Iris pigment epithelial cell (primary cell): ENCODE data around the gene CHRM4.
A peak's percentile ranks its signal among the peaks of the same experiment; 100 is the strongest.

Source experiments
- DNase-seq: peaks from one replicate; pipeline ENCODE4 v3.0.0-alpha.2; 2011; ENCODE audit warnings: low read depth

Gene CHRM4

DNA sequence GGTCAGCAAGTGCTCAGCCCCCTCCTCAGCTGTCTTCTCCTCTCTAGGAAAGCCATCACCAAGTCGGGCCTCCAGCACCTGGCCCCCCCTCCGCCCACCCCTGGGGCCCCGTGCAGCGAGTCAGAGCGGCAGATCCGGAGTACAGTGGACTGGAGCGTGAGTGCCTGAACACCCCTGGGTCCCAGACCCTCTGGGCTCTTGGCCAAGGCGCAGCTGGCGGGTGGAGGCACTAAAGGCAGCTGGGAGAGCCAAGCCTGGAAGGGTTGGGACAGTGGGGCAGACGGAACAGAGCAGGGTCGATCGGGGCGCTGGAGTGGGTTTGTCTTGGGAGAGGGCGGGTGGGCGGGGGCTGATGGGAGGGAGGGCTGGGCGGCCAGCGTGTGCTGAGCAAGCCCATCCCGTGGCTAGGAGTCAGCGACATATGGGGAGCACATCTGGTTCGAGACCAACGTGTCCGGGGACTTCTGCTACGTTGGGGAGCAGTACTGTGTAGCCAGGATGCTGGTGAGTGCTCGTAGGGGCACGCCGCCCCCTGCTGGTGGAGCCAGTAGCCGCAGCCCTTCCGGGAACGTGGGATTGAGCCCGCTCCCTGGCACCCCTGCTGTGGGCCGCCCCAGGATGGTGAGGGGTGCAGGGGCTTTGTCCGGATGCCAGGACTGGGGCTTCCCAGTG lies 24.2 kb downstream of the CHRM4 start:
- no peak for DNase-seq

DNA sequence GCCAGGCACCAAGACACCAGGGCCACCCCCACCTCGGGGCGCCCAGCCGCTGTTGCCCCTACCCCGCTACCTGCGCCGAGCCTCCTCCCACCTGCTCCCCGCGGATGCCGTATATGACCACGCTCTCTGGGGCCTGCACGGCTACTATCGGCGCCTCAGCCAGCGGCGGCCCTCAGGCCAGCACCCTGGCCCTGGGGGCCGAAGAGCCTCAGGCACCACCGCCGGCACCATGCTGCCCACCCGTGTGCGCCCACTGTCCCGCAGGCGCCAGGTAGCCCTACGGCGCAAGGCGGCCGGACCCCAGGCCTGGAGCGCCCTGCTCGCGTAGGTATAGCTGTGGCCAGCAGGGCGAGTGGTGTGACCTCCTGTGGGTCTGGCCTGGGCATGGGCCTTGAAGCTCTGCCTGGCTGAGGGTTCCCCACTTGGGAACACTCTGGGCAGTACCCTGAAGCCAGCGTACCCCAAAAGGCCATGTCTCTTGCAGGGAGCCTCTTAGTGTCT lies 24.9 kb downstream of the CHRM4 start:
- no peak for DNase-seq

DNA sequence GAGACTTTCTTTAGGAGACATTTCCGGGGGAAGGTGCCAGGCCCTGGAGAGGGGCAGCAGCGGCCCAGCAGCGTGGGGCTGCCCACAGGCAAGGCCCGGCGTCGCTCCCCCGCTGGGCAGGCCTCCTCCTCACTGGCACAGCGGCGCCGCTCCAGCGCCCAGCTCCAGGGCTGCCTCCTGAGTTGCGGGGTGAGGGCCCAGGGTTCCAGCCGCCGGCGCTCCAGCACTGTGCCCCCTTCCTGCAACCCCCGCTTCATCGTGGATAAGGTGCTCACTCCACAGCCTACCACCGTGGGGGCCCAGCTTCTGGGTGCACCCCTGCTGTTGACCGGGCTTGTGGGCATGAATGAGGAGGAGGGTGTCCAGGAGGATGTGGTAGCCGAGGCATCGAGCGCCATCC lies 25.3 kb downstream of the CHRM4 start:
- no peak for DNase-seq

DNA sequence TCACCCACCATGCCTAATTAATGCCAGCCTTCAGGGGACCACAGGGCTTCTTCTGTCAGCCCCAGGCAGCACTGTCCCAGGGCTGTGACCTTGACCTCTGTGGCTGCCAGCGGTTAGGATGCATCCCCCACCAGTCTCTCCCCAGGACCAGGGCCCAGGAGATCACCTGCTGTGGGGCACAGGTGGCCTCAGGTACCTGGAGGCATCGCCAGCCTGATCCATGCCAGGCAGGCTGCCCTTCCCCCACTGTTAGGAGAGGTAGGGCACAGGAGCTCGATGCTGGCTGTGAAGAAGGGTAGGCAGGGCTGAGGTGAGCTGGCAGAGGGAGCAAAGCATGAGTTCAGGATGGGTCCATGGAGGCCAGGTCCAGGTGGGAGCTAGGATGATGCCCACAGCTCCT lies 26.8 kb downstream of the CHRM4 start:
- no peak for DNase-seq

DNA sequence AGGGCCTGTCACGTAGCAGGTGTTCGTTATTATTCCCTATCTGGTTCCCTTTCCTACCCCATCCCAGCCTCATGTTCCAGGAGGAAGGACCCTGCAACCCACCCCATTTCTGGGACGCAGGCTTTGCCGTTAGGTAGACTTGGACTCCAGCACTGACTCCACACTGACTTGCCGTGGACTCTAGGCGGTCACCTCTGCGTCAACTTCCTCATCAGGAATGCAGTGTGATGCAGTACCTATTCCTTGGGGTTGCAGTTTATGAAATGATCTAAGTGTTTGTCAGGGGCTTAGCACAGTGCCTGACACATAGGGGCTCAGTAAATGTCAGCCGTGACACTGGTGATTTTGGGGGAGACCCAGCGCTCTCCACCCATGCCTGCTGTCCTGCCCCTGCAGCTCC lies 27.5 kb downstream of the CHRM4 start:
- no peak for DNase-seq

DNA sequence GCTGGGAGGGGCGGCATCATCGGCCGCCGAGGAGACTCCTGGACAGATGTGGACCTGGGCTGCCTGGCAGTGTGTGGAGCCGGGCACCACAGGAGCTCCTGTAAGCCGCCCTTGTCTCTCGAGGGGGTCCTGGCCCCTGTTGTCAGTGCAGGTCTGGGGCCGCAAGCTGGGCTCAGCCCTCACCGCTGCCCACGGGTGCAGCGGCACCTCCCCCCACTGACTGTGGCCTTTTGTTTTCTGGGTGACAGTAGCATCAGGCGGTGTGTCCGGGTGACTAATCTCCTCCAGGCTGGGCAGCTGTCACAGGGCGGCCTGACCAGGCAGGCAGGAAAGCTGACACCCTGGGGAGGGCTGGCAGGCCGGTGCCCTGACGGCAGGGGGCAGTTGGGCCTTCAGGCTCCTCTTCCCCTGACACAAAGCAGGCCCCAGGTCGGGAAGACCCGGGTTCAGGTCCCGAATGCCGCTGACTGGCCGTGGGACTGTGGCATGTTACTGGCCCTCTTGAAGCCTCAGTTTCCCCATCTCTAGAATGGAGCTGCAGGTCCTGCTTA lies 28.0 kb downstream of the CHRM4 start:
- DNase-seq: no peak

DNA sequence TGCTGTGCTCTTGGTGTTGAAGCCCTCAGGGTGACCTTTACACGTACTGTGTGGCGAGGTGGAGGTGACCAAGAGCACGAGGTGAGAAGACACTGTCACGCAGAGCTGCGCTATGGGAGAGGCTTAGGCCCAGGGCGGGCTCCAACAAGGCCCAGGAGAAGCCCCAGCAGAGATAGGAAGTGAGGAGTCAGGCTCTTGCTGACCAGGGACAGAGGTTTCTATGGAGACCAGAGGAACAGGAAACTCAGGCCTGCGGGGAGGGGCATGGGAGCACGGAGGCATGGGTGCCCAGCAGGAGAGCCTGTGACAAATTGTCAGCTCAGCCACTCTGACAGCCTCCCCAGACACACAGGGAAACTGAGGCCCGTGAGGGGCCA lies 28.6 kb downstream of the CHRM4 start:
- DNase-seq: peak; percentile 80

DNA sequence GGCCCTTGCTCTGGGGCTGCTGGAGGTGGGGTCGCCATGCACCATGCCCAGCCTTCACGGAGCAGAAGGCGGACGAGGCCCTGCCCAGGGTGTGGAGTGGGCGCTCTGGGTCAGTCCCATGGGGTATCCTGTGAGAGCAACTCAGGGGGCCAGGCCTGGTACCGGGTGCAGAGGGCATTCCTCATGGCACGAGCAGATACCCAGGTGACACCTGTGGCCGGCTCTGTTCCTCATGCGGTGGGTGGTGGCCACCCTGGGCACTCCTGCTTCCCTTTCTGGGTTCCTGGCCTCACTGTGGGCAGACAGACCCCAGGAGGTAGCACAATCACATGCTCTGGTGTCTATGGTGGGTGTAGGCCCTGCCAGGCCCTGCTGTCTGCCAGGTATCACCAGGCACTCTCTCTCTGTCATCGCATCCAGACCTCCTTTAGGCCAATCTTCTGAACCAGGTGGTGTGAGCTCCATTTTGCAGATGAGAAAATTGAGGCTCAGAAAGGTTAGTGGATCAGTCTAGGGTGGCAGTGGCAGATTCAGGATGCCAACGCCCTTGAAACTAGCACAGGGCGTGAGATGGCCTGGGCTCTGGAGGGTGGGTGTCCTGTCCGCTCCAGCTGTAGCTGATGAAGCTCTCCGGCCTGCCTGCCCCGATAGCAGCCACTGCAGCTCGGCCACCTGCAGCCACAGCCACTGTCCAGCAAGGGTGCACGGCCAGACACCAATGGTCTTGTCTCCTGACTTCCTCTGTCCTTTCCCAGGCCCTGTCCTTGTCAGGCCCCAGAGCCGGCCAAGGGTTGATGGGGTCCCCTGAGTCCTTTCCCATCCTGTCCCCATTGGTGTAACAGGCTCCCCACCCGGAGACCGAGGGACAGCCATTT lies 29.2 kb downstream of the CHRM4 start:
- DNase-seq: no peak

DNA sequence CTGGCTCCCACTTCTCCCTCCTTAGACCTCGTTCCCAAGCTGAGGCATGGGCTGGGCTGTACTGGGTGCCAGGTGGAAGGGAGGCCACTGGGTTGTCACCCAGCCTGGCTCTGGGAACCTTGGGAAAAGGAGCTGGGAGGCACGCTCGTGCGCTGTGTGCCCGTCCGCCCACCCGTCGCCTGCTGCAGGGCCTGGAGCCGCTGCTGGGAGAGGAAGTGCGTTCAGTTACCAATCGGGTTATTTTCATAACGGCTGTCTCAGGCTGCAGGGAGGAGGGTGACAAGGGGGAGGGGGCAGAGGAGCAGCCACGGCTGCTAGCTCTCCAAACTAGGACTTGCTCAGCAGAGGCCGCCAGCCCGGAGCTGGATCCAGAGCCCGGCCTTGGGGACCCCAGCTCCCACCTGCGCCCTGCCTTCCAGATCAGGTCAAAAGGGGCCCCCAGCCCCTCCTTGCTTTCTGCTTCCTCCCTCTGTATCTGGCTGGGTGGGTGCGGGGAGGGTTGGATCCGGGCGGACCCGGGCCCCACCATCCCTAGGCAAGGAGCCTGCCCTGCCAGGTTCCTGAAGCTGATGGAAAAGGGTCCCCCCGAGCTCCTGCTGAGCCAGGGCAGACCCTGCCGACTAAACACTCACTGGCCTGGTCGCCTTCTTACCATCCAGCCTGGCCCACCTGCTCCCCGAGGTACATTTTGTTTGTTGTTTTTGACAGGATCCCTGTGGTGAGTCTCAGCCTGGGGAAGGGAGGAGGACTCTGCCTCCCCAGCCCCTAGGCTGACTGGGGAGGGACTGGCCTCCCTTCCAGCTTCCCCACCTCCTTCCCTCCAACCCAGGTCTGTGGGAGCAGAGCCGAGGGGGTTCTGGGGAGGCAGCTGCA lies 30.1 kb downstream of the CHRM4 start:
- peak; percentile 55 for DNase-seq

DNA sequence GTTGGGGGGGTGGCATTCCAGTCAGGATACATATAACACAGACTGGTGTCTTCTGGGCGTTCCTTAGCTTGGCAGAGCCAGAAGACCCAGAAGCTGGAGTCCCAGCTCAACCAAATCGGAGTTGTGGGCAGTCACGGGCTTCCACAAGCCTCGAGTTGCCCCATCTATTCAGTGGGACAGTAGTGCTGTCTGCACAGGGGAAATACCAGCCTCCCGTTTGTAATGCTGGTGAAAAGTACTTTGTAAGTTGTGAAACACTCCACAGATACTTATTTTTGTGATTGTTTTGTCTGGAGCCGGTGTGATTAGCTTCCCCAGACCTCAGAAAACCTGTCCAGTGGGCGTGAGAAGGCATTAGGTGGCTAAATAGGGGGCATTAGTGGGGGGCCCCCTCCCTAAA lies 30.7 kb downstream of the CHRM4 start:
- no peak for DNase-seq

DNA sequence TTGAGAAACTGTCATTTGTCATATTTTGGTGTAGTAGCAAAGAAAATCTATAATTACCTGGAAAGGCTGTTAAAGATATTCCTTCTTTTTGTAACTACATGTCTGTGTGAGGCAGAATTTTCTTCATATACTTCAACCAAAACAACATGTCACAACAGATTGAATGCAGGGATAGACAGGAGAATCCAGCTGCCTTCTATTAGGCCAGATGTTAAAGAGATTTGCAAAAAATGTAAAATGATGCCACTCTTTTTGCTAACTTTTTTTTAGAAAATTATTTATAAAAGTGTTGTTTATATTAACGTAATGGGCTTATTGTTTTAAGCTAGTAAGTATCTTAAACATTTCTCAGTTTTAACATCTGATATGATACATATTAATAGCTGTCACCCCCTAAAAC lies 31.6 kb downstream of the CHRM4 start:
- no peak for DNase-seq

DNA sequence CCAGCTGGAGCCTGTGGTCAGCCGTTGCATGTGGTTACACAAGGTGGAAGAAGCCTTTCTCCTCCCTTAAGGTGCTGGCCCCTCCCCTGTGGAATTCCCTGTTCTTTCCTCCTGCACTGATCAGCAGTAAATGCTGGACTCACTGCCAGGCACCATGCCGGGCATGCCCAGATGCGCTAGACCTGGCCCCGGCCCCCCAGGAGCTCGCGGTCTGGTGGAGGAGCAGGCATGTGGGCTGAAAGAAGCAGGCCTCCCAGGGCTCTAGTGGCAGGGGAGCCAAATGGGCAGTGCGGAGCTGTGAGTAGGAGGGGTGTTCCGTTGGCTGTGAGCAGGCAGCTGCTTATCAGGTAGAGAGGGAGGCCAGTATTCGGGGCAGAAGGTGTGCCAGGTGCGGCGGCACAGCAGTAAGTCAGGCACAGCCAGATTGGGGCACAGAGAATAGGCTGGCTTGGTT lies 34.1 kb downstream of the CHRM4 start:
- DNase-seq: no peak

DNA sequence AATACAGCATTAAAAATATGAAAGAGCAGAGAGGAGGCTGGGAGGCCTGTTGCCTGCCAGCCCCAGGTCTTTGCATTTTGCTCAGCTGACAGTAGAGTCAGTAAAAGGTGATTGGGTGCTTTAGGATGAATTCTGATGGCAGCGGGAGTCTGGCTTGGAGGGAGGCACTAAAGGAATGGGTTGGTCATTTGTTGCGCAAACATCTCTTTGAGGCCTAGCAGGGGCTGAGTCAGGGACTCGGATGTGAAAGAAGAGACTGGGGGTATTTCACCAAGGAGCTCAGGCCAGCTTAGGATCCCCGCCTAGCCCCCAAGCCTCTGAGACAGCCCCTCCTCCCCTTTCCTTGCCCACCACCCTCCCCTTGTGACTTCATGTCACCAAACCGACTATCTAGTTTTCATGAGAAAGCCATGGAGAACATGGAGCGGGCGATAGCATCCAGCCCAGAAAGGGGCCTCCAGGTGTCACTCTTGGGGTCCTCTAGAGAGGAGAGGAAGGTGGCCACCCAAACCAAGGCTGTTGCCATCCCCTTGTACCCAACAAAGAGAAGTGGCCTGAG lies 34.6 kb downstream of the CHRM4 start:
- peak; percentile 91 for DNase-seq

DNA sequence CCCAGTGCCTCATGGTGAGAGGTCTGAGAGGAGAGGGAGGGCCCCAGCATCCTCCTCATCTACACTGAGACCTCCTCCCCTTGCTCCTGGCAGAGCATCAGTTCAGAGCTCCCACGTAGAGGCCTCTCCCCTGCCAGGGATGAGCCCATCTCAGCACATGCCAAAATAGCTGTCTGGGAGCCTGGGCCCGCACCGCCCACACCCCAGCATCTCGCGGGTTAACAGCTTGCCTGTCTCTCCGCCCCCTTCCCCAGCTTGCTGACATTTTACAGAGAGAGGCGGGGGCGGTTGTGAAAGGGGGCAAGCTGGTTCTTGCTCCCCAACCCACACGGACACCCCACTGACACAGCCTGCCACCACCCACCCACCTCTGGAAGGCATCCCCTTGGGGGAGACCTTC lies 37.9 kb downstream of the CHRM4 start:
- no peak for DNase-seq

DNA sequence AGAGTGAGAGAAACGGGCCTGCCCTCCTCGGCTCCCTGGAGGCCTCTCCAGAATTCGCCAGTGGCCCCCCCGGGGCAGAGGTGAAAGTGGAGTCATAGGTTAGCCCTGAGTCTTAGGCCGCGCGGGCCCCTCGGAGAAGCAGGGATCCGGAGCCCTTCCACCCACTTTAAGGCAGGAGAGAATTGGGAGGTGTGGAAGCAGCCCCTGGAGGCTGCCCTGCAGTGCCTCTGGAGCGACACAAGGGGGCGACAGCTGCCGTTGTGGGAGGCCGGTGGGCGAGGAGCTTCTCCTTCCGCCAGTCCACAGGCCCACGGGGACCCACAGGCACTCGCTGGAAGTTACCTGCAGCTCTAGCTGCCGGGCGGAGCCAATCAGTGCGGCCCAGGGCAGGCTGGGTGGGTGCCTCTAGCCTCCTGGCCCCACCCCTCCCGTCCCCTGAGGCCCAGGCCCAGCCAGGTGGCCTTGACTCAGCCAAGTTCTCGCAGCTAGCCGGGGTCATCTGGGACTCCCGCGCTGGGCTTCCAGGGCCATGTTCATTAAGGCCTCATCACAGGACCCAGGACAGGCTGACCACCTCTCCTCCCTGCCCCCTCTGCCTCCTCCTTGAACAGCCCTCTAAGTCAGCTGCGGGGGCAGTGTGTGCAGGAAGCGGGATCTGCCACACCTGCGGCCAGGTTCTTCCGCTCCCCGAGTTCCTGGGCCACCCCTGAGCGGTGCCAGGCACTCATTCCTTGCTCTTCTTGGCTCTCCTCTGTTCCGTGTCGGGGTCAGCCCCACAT lies 39.3 kb downstream of the CHRM4 start:
- no peak for DNase-seq

DNA sequence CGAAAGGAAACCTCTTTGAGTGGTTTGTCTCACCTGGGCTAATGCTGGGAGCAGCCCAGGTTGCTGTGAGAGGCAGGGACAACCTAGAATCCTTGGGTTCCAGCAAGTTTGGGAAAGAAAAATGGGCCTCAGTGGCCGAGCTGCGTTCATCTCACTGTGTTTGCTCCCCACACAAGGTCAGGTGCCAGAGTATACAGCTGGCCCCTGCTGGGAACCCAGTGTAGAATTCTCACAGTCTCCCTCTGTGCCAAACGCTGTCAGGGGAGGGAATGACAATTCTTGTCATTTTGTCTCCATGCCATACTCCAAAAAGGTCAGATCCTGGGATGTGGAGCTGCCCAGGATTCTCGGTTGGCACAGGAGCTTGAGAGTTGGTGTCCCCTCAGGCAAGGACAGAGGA lies 40.0 kb downstream of the CHRM4 start:
- no peak for DNase-seq

DNA sequence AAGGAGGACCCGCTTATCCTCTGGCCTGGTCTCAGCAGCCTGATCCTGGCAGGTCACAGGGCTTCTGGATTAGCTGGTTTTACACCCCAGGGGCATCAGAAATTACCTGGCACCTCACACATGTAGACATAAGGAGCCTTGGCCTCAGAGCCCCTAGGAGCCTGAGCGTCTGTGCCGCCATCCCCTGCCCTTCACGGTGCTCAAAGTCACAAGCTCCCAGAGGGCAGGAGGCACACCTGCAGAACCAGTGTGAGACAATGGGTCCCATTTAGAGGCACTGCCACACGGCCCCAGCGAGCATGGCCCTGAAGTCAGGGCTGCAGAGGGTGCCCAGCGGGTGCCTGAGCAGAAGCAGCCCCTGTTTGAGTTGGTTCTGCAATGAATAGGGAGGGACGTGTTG lies 40.4 kb downstream of the CHRM4 start:
- DNase-seq: no peak

DNA sequence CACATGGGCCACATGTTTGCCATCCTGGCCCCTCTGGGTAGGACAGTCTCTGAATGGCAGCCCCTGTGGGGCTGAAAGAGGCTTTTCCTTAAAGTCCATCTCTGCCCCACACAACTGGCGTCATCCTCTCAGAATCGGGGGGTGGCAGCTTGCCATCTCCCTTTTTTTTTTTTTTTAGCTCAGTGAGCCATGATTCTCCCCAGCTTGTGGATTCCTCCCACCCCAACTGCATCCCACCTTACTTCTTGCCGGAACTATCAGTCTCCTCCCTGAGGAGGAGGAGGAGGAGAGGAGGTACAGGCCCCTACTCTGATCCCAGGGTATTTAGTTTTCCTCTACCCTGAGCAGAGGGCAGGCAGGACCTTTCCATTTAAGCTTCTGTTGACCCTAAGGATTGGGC lies 40.9 kb downstream of the CHRM4 start:
- no peak for DNase-seq

DNA sequence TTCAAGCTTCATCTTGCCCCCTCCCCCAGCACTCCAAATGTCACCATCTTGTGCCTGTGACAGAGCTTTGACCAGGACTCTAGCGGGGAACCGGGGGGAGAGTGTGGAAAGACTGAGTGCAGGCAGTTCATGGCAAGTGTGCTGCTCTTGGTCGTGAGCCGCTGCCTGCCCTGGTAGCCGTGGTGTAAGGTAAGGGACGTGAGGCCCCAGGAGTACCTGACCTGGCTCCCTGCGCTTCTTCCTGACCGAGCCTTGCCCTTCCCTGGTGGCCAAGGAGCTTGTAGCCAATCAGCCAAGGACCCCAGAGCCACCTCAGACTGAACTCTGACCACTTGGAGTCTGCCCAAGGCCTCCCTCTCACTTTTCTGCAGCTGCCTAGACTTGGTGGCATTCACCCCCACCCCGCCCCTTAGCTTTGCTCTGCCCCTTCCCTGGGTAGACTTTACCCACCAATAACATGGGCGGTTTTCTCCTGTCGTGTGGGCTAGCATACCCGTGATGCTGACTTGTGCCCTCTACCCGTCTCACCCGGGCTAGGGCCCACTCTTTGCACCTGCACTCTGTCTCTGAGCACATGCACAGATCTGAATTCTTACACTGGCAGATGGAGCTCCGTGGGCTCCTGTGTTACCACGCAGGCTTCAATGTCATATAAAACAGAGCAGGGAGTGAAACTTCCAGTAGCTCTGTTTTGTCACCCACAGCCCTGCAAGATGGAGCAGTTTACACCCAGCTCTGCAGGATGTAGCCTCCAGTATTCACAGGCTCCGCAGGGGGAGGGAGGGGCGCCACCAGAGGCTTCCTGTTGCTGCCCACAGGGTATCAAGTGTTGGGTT lies 42.8 kb downstream of the CHRM4 start:
- DNase-seq: no peak
